Measurements from ENCODE around the gene CAMSAP1.

Gene CAMSAP1

DNA sequence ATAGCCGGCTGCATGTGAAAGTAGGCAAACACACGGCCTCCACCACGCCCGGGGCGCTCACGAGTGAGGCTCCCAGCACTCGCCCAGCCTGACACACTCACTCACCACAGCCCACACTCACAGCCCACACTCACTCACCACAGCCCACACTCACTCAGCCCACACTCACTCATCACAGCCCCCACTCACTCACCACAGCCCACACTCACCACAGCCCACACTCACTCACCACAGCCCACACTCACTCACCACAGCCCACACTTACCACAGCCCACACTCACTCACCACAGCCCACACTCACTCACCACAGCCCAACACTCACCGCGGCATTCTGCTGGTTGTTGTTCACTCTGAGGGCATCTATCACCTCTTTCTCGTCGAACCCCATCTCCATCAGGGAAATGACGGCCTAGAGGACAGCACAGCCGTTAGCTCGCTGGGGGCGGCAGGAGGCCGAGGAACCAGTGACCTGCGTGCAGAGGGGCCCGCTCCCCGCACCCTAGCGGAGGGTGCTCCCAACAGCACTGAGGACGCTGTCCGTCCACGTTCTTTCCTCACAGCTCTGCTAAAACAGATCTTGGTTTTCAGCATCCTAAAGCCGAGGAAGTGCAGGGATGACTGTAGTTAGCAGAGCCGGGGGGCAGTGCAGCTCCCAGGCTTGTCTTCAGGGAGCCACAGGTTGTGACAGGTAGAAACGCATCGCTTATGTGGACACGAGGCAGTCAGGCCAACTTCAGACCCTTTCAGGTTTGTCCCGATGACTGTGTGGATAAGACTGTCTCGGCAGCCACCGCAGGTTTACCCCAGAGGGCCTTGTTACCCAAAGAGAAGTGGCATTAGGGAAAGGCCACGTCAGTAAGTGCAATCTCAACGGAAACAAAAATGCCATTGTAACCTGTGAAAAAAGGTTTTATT is 32.3 kb upstream of the CAMSAP1 start:
- DNase-seq = no peak

DNA sequence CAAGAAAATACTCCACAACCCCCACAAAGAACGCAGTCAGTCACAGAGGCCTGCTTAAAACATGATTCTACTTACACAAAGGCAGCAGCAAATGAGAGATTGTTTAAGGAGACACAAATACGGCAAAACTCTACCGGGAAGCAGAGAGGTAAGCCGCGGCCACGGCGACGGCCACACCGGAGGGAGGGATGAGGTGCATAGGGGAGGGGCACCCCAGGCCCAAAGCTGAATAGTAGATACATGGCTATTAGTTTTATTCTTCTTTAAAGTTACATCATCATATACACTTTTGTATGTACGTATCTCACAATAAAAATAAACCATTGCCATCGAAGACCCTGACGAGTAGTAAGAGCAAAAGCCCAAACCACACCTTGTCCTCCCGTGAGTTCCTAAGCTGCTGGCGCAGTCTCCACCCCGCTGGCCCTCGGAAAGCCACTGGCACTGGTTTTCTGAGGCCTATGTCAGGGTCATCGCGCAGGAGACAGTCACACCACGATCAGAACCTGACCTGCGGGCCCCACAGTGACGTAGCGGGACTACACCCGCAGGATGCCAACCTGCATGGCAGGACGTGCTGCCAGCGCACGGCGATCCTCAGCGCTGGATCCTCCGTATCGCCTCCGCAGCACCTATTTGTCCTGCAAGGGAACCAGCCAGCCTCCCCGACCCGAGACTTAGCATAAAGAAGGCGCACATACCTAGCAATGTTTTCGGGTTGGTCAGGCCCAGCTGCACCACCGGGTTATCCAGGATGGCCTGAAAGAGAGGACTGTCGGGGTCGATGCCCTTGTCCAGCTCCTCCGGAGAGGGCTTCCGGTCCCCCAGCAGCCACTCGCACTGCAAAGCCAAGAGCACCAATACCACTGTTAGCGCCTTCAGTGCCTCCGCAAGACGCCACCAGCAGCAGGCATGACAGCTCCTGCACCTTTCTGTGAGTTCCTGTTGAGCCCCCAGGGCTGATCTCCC is 30.5 kb upstream of the CAMSAP1 start:
- DNase-seq = no peak

DNA sequence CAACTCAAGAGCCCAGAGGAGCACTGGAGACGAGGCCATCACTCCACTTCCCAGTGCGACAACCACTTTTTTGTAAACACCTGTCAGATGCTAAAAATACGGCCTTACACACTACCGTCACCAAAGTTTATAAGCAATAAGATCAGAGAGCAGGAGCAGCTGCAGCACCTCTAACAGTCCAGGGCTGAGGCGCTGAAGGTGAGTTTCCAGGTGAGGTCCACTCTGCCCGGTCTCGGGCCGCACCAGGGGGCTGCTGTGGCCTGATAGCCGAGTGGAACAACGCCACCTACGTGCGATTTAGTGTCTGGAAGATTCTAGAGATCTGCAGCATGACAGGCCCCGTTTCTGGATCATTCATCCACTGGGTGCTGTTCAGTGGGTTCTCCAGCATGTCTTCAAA is 25.8 kb upstream of the CAMSAP1 start:
- DNase-seq = no peak

DNA sequence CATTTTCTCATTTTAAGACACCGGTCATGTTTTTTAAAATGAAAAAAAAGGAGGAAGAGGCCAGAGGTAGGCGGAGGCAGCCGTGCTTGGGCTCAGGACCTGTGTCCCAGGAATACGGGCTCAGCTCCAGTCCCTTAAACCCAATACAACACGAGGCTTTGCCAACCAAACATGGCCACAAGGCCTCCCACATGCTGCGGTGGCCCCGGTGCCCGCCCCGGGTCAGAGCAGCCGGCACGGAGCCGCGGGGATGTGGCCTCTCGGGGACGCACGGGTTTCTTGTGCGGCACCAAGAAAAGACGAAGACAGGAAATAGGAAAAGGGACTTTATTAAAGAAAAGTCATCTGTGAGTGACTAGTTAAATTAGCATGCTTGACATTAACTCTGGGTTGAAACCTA is 25.3 kb upstream of the CAMSAP1 start:
- no peak for DNase-seq

DNA sequence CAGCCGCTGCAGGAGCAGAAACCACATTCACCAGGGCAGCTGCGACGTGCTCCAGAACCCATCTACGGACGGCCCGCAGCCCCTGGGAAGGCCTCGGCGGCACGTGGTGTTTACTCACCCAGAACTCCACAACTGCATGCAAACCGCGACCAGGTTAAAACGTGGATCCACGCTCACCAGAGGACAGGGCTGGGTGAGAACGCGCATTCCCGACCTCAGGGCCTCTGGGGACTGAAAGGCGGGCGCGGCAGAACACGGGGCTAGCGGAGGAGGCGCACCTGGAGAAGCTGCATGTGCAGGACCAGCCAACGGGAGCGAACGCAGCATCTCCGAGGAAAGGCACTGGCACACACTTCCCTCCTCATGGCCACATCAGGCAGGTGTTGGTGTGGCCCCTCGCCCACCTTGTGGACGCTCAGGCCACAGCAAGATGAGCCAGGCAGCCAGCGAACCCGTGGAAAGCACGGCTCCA is 24.0 kb upstream of the CAMSAP1 start:
- no peak for DNase-seq

DNA sequence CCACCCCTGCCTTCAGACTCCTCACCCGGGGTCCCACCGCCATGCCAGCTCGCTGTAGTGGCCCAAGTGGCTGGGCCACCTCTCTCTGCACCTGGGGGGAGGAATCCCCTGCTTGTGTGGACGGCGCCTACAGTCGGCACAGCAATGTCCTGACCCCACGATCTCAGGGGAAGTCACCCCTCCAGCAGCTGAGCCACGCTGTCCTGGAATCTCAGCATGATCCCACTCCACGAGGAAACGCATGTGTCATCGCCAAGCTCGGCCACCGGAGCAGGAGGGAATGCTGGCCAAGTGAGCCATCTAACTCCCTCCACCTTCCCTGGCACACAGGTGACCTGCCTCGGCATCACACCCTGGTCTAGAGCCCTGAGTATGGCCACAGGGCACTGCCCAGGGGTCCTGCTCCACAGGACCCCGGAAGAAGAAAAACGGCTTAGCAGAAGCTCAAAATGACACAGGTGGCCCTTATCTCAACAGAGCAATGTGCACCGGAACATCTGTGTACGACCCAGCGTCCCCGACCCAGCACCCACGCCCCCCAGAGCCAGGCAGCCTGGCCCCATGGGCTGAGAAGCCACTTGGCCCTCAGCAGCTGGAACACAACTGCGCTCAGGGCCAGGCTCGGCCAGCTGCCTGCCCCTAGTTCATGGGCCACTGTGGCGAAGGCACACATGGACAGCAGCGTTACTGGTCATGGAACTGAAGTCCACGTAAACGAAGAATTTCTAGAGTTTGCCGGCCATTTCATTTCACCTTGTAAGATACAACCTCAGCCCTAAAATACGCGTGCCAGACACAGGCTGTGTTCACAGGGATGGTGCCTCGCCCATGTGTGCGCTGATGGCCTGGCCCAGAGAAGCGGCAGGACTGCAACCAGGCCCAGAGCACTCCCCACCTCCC is 23.4 kb upstream of the CAMSAP1 start:
- DNase-seq = no peak

DNA sequence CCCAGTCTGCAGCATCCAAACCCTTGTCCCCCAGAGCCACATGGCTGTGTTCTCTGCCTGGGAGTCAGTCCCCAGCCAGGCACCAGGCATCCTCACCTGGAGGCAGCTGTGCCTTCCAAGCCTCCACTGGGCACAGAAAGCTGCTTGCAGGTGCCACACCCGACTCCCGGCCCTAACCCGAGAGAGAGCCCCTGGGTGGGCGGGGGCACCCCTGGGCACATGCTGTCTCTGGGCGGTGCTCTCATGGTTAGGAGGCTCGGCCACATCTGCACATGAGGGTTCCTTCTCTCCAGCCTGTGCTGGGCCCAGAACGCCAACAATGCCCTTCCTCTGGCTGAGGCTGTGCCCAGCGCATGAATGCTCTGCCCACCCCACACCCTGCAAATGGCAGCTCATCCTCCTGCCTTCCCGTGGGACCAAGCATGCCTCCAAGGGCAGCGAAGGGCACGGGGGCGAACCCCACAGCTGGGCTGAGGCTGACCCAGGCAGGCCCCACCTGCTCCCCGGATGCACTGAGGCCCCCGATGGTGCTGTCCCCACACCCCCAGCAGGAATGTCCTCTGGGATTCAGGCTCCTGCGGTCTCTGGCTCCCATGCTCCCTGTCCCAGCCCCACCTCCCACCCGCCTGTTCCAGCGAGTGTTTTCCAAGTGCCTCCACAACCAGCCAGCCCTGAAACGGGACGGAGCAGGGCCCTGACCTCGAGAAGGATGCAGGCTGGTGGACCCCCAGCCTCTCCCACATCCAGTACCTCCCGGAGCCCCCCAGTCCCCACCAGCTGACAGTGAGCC is 22.5 kb upstream of the CAMSAP1 start:
- no peak for DNase-seq

DNA sequence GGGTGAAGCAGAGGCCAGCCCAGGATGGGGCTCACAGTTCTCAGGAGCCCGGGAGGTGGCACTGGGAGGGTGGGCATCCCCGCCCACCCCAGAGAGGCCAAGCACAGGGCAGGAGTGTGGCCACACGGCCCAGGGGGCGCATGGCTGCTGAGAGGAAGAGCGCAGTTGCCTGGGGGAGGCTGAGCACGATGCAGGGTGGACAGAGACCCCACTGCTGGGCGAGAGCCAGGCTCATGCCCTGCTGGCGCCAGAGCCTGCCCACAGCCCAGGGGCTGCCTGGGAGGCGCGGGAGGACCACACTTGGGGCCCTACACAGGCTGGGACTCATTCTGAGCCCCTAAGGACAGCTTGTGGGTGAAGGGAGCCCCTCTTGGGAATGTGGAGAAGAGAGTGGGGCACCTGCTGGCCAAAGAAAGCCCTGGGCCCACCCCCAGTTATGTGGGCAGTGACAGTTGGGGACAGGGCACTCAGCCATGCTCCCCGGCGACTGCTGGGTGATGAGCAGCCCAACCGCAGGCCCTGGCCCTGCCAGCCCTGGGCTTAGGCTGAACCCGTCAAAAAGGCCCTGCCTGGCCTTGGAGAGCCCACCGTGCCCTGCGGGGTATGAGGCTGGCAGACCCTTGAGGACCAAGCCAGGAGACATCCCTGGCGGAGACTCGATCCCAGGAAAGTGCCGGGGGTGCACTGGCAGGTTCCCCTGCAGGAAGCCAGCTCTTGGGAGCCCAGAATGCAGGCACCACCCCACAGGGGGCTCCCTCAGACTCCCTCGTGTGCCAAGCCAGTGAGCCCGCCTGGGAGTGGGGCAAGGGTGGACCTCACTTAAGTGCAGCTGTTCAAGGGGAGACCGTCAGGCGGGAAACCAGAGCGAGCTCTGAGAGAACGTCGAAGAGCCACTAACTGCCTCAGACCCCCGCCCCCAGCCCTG is 21.6 kb upstream of the CAMSAP1 start:
- DNase-seq = no peak

DNA sequence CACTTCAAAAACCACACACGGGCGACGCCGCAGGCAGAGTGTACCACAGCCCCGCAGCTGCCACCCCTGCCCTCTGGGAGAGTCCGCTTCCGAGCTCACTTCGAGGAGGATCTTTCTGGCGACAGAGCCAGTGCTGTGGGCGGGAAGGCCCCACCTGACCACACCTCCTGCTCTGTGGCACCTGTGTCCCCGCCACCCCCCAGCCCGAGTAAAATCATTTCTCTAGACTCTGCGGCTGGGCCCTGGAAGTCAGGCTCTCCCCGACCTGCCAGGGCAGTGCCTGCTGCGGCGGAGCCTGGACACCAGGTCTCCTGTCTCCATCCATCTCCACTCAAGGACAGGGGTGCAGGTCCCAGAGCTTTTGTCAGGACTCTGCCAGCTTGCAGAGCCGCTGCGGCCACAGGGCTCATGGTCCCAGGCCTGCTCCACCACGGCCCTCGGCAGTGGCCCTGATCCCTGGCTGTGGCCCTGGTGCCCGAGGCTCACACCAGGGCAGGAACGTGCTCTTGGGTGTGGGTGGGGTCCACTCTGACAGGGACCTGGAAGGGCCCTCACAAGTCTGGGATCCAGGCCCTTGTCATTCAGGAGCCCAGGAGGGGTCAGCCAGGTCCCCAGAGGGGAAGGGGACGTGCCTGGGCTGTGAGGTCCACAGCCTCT is 20.9 kb upstream of the CAMSAP1 start:
- DNase-seq = no peak

DNA sequence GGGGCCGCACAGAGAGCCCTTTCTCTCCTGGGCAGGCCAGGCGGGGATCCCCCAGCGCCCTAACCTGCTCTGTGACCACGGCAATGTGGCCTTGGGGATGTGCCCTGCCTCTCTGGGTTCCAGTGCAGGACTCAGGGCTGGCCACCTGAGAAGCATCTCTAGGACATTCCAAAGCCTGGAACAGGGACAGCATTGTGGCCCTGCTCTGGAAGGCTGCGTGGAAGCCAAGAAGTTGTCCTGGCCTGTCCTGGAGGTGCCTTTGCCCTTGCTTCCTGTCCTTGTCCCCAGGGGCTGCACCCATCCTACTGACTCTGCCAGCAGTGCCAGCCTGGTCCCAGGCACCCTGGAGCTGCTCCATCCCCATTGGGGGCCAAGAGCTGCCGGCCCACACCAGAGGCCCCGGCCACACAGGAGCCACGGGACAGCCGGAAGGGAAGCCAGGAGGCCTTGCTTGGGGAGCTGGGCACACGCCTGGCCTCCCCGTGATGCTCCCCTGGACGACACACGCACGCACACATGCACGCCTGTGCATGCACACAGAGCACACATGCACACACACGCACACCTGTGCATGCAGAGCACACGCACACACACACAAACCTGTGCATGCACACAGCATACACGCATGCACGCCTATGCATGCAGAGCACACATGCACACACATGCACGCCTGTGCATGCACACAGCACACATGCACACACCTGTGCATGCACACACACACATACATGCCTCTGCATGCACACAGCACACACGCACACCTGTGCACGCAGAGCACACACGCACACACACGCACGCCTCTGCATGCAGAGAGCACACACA is 20.1 kb upstream of the CAMSAP1 start:
- DNase-seq = no peak

DNA sequence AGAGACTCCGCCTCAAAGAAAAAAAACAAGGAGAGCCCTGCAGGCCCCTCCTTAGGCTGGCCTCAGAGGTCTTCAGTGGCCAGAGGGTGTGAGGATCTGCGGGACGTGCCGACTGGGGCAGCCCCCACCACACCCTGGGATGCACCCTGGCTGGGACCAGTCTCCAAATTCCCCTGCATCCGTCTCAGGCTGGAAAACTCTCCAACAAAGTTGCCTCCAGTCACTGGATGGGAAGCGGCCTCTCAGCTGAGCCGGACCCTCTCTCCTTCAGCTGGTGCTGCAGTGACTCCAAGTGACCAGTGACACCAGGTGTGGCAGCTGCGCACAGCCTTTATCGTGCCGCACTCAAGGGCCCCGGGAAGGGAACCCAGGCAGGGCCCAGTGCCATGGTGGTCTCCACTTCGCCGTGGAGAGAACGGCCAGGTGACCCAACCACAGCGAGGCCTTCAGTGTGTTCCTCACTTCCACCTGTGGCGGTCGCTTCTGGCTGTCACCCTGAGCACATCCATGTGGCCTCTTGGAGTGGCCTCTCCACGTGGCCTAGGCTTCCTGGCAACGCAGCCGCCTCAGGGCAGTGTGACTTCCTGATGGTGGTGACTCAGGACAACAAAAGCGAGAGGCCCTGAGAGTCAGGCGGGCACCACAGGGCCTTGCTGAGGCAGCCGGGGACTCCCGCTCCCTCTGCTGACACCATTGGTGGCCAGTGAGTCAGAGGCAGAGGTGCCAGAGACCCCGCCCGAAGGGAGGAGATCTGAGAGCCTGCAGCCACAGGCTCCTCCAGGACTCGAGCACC is 19.3 kb upstream of the CAMSAP1 start:
- no peak for DNase-seq

DNA sequence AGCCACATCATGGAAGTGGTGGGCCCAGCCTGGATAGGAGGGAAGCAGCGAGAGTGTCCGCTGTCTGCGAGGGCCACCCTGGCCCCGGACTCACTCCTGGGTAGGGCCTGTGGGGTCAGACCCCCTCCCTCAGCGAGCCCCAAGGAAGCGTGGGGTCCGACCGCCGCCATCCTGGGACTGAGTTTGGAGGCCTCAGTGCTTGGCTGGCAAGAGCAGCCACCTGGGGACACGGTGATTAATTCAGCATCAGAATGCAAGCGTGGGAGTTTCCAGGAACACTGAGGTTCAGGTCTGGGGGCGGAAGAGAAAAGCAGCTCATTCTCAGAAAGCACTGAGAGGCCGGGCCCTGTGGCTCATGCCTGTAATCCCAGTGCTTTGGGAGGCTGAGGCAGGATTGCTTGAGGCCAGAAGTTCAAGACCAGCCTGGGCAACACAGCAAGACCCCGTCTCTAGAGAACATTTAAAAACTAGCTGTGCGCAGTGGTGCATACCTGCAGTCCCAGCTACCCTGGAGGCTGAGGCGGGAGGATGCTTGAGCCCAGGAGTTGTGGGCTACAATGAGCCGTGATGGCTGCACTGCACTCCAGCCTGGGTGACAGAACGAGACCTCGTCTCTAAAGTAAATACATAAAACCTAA is 18.3 kb upstream of the CAMSAP1 start:
- no peak for DNase-seq

DNA sequence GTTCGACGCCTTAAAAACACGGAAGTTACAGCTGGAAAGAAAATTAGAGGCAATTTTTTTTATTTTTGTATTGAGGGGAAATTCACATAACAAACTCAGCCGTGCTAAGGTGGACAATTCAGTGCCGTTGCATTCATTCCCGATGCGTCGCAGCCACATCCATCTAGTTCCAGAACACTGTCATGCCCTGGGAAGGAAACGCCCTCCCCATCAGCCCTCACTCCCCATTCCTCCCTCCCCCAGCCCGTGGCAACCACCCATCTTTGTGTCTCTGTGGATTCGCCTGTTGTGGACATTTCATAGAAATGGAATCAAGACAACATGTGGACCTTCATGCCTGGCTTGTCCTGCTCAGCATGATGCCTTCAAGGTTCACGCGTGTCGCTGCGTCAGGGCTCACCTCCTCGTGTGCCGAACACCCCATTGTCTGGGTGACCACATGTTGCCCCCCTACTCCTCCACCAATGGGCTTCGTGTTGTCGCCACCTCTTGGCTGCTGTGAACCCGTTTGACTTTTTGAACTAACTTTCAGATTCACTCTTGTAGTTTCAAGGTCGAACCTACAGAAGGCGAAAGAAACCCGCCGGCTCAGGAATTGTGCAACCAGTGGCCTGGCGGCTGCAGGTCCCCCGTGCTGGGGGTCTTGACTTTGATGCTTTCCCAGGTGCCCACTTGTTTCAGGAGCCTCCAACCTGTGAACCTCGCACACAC is 17.4 kb upstream of the CAMSAP1 start:
- no peak for DNase-seq

DNA sequence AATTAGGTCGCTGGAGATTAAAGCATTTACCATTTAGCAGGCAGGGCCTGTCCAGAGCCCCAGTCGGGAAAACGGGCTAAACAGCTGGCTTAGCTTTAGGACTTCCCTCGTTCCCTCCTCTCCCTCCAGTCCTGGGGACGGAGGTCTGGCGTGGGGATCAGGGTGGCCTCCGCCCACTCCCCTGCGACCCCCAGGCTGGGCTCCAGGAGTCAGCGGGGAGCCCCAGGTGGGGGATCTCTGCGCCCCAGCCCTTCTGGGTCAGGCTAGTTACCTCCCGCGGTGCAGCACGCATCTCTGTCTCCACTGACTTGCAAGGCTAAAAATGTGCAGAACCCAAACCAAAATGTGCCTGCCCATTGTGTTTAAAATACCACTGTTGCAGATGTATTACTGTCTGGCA is 16.2 kb upstream of the CAMSAP1 start:
- no peak for DNase-seq

DNA sequence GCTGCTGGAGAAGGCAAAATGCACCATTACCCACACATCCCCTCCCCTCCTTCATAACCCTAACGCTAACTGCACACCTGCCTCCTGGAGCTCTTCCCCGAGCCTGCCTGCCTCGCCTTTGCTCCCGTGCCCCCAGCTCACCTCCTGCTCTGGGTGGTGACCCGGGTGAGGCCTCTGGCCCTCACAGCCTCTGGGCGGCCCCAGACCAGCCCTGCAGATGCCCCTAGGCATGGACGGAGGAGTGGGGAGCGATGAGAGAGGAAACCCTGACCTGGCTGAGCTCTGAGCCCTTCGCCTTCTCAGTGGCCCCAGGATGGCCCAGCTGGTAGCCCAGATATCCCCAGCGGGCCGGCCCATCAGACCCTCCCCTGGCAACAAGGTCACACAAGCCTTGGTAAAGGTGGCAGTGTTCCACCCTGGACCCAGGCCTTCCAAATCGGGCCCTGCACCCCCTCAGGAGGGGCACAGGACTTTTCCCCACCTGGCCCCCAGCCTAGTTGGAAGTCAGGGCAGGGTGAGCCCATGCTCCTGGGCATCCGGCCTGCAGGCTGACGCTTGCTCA is 14.5 kb upstream of the CAMSAP1 start:
- no peak for DNase-seq

DNA sequence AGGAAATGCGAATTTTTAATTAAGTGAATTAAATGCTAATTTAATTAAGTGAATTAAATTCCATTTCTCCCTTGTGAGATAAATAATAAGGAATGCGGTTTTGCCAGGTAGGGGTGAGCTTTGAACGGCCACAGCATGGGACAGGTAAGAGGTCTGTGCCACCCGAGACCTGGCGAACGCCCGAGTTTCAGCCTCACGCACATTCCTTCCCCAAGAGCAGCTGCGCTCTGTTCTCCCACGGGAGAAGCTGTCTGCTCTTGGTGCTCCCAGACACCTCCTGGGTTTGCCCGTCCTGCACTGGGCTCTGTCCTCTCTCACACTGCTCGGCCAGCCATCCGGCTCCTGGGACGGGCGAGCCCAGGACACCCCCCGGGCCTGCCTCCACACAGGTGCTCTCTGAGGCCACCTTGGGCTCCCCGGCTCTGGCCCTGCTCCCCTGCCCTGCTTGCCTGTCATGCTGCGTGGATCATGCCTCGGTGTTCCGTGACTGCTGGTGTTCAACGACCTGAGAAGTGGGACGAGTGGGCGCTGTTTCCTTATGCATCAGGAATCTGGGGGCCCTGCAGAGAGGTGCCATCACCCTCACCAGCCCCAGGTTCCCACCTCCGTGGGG is 13.7 kb upstream of the CAMSAP1 start:
- no peak for DNase-seq

Measured in SHP77 treated with DMSO at 0.1 percent for 48 hours (cell line).